Activated T-cell treated with anti-CD3 and anti-CD28 coated beads, Interleukin-2, amount 50 U/mL, for 24 hours (primary cell): ENCODE data around the gene SMYD2.

Experiments used
- DNase-seq: peaks from one replicate; pipeline ENCODE4 v3.0.0-alpha.2; 2020
- H3K27ac Mint-ChIP-seq: 2 replicates; pipeline ENCODE4 v1.8.0; 2020; ENCODE audit warnings: mild to moderate bottlenecking, mixed read lengths
- H3K27me3 Mint-ChIP-seq: 2 replicates; pipeline ENCODE4 v1.8.0; 2020; ENCODE audit warnings: mixed read lengths
- H3K36me3 Mint-ChIP-seq: 2 replicates; pipeline ENCODE4 v1.8.0; 2020; ENCODE audit warnings: low read depth, mixed read lengths
- H3K4me1 Mint-ChIP-seq: 2 replicates; pipeline ENCODE4 v1.8.0; 2020; ENCODE audit warnings: low read depth, mixed read lengths
- H3K4me3 Mint-ChIP-seq: 2 replicates; pipeline ENCODE4 v1.8.0; 2020; ENCODE audit warnings: mild to moderate bottlenecking, moderate library complexity, mixed read lengths
- H3K9me3 Mint-ChIP-seq: 2 replicates; pipeline ENCODE4 v1.8.0; 2020; ENCODE audit warnings: mixed read lengths

Gene SMYD2

GRCh38 chr1:214364386-214364785 is 83.4 kb downstream of the SMYD2 start:
- no peak for DNase-seq
- H3K4me3 Mint-ChIP-seq = no peak overlapping the region
- H3K27me3 Mint-ChIP-seq = peaks cover 62% of the 10 kb centered on the region
- H3K4me1 Mint-ChIP-seq = peaks cover 4% of the 10 kb centered on the region
- no peaks in the 10 kb centered on the region for H3K36me3 Mint-ChIP-seq
- H3K27ac Mint-ChIP-seq = no peak overlapping the region
- H3K9me3 Mint-ChIP-seq = no peaks in the 10 kb centered on the region

- Mint-ChIP-seq H3K4me3 (no peak overlapping the region), H3K27ac (no peak overlapping the region), H3K27me3 (peaks cover 57% of the 10 kb centered on the region), H3K4me1 (peaks cover 4% of the 10 kb centered on the region), H3K36me3 (no peaks in the 10 kb centered on the region), H3K9me3 (no peaks in the 10 kb centered on the region)
- no peak for DNase-seq
Observed at GRCh38 chr1:214364786-214365295, 83.9 kb downstream of the SMYD2 start.

GRCh38 chr1:214367841-214368240 is 86.9 kb downstream of the SMYD2 start:
- no peaks in the 10 kb centered on the region for H3K9me3 Mint-ChIP-seq
- H3K4me1 Mint-ChIP-seq = no peaks in the 10 kb centered on the region
- no peaks in the 10 kb centered on the region for H3K36me3 Mint-ChIP-seq
- H3K27ac Mint-ChIP-seq = no peak overlapping the region
- peaks cover 33% of the 10 kb centered on the region for H3K27me3 Mint-ChIP-seq
- DNase-seq = no peak
- no peak overlapping the region for H3K4me3 Mint-ChIP-seq

- Mint-ChIP-seq H3K9me3 (no peaks in the 10 kb centered on the region), H3K27me3 (peaks cover 20% of the 10 kb centered on the region), H3K27ac (no peak overlapping the region), H3K4me1 (no peaks in the 10 kb centered on the region), H3K36me3 (no peaks in the 10 kb centered on the region), H3K4me3 (no peak overlapping the region)
- DNase-seq = no peak
Observed at GRCh38 chr1:214369364-214369763, 88.4 kb downstream of the SMYD2 start.

- Mint-ChIP-seq H3K9me3 (no peaks in the 10 kb centered on the region), H3K27me3 (peaks cover 14% of the 10 kb centered on the region)
Observed at GRCh38 chr1:214370615-214371014, 89.7 kb downstream of the SMYD2 start.

DNA sequence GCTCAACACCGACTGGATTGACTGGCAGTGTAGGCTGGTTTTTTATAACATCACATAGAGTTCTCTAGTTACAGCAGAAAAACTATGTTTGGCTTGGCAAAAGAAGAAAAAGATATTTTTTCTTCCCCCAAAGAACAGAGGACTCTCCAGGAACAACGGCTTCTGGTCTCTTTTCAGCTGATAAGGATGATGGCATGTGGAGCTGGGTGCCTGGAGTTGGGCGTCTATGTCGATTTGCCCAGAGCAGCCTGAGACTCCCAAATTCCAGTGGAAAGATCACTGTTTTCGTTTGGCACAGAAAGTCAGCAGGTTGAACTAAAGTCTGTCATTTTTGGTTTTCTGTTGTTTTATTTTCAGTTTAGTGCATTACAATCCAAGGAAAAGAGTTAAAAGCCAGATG is 91.1 kb downstream of the SMYD2 start:
- no peak for DNase-seq
- Mint-ChIP-seq H3K4me1 (no peaks in the 10 kb centered on the region), H3K4me3 (no peak overlapping the region), H3K9me3 (no peaks in the 10 kb centered on the region), H3K27ac (no peak overlapping the region), H3K36me3 (no peaks in the 10 kb centered on the region), H3K27me3 (peaks cover 6% of the 10 kb centered on the region)

More at GRCh38 chr1:214370615-214371014, 89.7 kb downstream of the SMYD2 start:
- H3K36me3 Mint-ChIP-seq = no peaks in the 10 kb centered on the region
- no peak overlapping the region for H3K4me3 Mint-ChIP-seq
- no peaks in the 10 kb centered on the region for H3K4me1 Mint-ChIP-seq
- H3K27ac Mint-ChIP-seq = no peak overlapping the region
- no peak for DNase-seq

DNA sequence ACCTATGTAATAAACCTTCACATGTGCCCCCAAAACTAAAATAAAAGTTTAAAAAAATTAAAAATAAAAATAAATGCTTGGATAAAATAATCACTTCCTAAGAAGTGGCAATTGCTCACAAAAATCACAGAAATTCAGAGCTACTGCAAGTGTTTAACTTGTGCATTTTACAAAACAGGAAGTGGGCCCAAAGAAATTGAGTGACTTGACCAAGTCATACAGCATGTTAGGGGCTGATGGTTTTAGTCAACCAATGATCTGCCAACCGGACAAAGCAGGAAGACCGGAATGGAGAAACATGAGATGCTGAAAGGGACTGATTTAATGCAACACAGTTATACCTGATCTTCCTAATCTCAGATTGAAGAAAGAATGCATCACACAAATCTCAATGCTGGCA is 96.5 kb downstream of the SMYD2 start:
- no peaks in the 10 kb centered on the region for H3K36me3 Mint-ChIP-seq
- no peaks in the 10 kb centered on the region for H3K27me3 Mint-ChIP-seq
- no peak for DNase-seq
- no peak overlapping the region for H3K27ac Mint-ChIP-seq
- no peak overlapping the region for H3K4me3 Mint-ChIP-seq
- H3K4me1 Mint-ChIP-seq = no peaks in the 10 kb centered on the region
- no peaks in the 10 kb centered on the region for H3K9me3 Mint-ChIP-seq

GRCh38 chr1:214377886-214378285 is 96.9 kb downstream of the SMYD2 start:
- H3K4me1 Mint-ChIP-seq = no peaks in the 10 kb centered on the region
- H3K27ac Mint-ChIP-seq = no peak overlapping the region
- H3K36me3 Mint-ChIP-seq = no peaks in the 10 kb centered on the region
- DNase-seq = no peak
- no peak overlapping the region for H3K4me3 Mint-ChIP-seq
- H3K9me3 Mint-ChIP-seq = no peaks in the 10 kb centered on the region
- no peaks in the 10 kb centered on the region for H3K27me3 Mint-ChIP-seq

DNA sequence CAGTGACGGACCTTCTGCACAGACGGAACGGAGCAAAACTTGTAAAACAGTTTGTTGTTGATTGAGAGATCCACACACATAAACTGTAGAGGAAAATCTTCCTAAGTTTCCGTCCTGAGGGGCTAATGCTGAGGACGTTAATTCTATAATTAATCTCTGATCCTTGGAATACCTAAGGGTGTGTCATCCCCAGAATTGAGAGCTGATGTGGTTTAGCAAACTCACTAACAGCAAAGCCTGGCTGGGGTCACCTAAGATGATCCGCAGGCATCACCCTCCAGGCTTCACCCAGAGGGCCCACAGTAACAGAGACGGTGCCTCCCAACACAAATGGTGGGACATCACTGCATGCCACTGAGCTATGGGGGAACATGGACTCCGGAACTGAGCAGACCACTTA is 97.5 kb downstream of the SMYD2 start:
- no peaks in the 10 kb centered on the region for H3K36me3 Mint-ChIP-seq
- no peaks in the 10 kb centered on the region for H3K27me3 Mint-ChIP-seq
- H3K9me3 Mint-ChIP-seq = no peaks in the 10 kb centered on the region
- no peak overlapping the region for H3K27ac Mint-ChIP-seq
- no peaks in the 10 kb centered on the region for H3K4me1 Mint-ChIP-seq
- H3K4me3 Mint-ChIP-seq = no peak overlapping the region
- DNase-seq = no peak

DNA sequence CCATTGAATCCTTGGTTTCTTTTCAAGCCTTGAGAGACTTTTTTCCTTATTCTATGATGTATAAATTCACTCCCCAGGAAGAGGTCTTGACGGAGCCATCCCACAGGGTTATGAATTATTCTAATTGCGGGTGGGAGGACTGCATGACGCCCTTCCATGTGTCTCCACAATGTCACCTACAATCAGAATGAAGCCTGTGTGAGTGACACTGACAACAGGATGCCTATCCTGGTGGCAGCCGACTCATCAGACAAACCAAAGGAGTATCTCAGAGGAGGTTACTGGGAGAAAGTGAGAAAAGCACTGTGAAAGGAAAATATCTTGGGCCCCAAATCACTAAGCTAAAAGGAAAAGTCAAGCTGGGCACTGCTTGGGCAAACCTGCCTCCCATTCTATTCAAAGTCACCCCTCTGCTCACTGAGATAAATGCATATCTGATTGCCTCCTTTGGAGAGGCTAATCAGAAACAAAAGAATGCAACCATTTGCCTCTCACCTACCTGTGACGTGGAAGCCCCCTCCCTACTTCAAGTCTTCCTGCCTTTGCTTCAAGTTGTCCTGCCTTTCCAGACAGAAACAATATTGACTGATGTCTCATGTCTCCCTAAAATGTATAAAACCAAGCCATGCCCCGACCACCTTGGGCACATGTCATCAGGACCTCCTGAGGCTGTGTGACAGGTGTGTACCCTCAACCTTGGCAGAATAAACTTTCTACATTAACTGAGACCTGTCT is 98.4 kb downstream of the SMYD2 start:
- Mint-ChIP-seq H3K27ac (no peak overlapping the region), H3K36me3 (no peaks in the 10 kb centered on the region), H3K4me1 (no peaks in the 10 kb centered on the region), H3K4me3 (no peak overlapping the region), H3K27me3 (no peaks in the 10 kb centered on the region), H3K9me3 (no peaks in the 10 kb centered on the region)
- DNase-seq = no peak

GRCh38 chr1:214380396-214380795 is 99.4 kb downstream of the SMYD2 start:
- H3K4me1 Mint-ChIP-seq = no peaks in the 10 kb centered on the region

GRCh38 chr1:214380986-214381695 is 100.2 kb downstream of the SMYD2 start:
- no peak for DNase-seq
- Mint-ChIP-seq H3K27ac (no peak overlapping the region), H3K27me3 (no peaks in the 10 kb centered on the region)

More at GRCh38 chr1:214380396-214380795, 99.4 kb downstream of the SMYD2 start:
- DNase-seq = no peak
- H3K27ac Mint-ChIP-seq = no peak overlapping the region
- no peaks in the 10 kb centered on the region for H3K9me3 Mint-ChIP-seq
- no peaks in the 10 kb centered on the region for H3K27me3 Mint-ChIP-seq
- H3K36me3 Mint-ChIP-seq = no peaks in the 10 kb centered on the region
- H3K4me3 Mint-ChIP-seq = no peak overlapping the region

GRCh38 chr1:214383381-214384372 is 102.7 kb downstream of the SMYD2 start:
- Mint-ChIP-seq H3K27me3 (no peaks in the 10 kb centered on the region), H3K4me1 (no peaks in the 10 kb centered on the region), H3K36me3 (no peaks in the 10 kb centered on the region), H3K9me3 (no peaks in the 10 kb centered on the region), H3K4me3 (no peak overlapping the region), H3K27ac (no peak overlapping the region)
- DNase-seq = no peak

More at GRCh38 chr1:214380986-214381695, 100.2 kb downstream of the SMYD2 start:
- Mint-ChIP-seq H3K36me3 (no peaks in the 10 kb centered on the region), H3K4me1 (no peaks in the 10 kb centered on the region), H3K9me3 (no peaks in the 10 kb centered on the region), H3K4me3 (no peak overlapping the region)

DNA sequence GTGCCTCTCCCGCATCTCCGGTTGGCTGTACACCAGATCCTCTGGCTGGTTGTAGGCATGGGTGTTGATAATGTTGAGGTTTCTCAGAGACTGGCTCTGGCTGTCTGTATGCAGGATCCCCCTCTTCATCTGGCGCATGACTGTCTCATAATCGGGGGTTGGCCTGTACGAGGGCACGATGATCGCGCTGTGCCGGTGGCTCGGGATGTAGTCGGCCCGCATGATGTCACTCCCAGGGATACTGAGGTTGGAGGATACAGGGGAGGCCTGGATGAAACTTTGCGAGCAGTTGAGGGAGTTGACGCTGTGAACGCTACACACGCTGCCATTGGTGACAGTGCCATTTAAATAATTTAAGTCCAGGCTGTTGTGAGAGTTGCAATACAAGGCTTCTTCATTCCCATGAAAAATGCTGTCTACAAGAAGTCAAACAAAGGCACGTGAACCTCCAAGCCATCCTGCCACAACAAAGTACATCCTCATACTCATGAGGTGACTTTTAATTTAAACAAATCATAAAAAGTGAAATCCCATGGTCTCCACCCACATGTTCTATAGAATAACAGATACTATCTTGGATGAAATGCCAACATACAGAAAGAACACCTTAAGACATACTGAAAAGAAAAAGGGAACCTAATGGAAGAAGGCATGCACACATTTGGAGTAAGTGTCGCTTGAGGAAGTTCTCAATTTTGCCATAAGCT is 103.6 kb downstream of the SMYD2 start:
- H3K9me3 Mint-ChIP-seq = no peaks in the 10 kb centered on the region
- no peaks in the 10 kb centered on the region for H3K27me3 Mint-ChIP-seq
- H3K36me3 Mint-ChIP-seq = no peaks in the 10 kb centered on the region
- DNase-seq = no peak
- H3K4me1 Mint-ChIP-seq = no peaks in the 10 kb centered on the region
- H3K27ac Mint-ChIP-seq = no peak overlapping the region
- no peak overlapping the region for H3K4me3 Mint-ChIP-seq
